ENCODE data around the gene FBXW12. TPM values are rescaled to one million over a fixed set of nuclear protein-coding genes. Genes with fewer than 3 reads are reported as not detected.

Gene FBXW12
- total RNA-seq, 1 experiment from 2014 or later = not detected

DNA sequence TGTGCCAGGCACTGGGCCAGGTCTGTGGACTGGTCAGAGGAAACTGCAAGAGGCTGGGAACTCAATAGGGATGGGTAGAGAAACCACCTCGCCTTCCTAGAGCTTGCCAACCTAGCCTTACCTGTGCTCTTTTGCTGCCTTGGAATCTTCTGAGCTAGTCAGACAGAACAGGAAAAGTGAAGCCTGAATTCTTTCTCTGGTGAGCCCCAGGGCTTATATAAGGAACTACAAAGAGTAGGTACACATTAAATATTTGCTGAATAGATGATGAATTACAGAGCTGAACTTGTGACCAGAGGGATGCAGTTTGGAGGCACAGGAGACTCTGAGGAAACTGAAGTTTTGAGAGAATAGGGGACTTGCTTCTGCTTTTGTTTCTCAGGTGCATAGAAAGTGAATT is 15.6 kb upstream of the FBXW12 start:
- Histone ChIP-seq H3K9me2 (ENCODE audit: insufficient read depth) (no peaks in the 10 kb centered on the region), H3K27me3 (ENCODE audit: insufficient read depth, low read length) (no peaks in the 10 kb centered on the region), H3K27ac (ENCODE audit: low read depth, low read length) (no peak overlapping the region), H3K79me2 (ENCODE audit: insufficient read depth, low read length) (no peaks in the 10 kb centered on the region), H2AFZ (ENCODE audit: low read depth, low read length, poor library complexity, severe bottlenecking) (no peak overlapping the region), H4K20me1 (ENCODE audit: insufficient read depth) (no peaks in the 10 kb centered on the region), H3K4me1 (ENCODE audit: control insufficient read depth in 1 of 2, insufficient read depth in 2 of 2, low read length in 2 of 2) (no peaks in the 10 kb centered on the region), H3K4me3 (replicated peaks in 1 of 2; ENCODE audit: low read depth in 1 of 2, low read length in 2 of 2) (no peak overlapping the region), H3K4me2 (ENCODE audit: low read length) (no peak overlapping the region), H3K9ac (ENCODE audit: low read length) (no peak overlapping the region), H3K9me3 (ENCODE audit: control insufficient read depth in 1 of 2, insufficient read depth in 1 of 2, low read depth in 1 of 2, low read length in 2 of 2) (0 out of 4 replicates have a peak, but pooled peaks cover under 1 to 4% of the 10 kb centered on the region in 2 experiments), H3K36me3 (ENCODE audit: control insufficient read depth in 1 of 2, insufficient read depth in 2 of 2, low read length in 2 of 2) (no peaks in the 10 kb centered on the region)
- POLR2A ChIA-PET = no interaction called here
- DNase-seq (ENCODE audit: low read depth, low spot score) = no peak
- no TSS peak for BruUV-seq (replicated peaks)
- intact Hi-C loops (cut with micrococcal nuclease) = no loop called here
- no peak for TF ChIP-seq ZFX (IDR thresholded peaks at IDR 0.05)
- RAD21 ChIA-PET (ENCODE audit: low non-redundant PET in 1 of 2, low total read pairs in 2 of 2, uncharacterized antibody in 2 of 2, unreplicated experiment in 2 of 2) = no interaction called here
- no peak for ATAC-seq
- CTCF ChIA-PET = no interaction called here

DNA sequence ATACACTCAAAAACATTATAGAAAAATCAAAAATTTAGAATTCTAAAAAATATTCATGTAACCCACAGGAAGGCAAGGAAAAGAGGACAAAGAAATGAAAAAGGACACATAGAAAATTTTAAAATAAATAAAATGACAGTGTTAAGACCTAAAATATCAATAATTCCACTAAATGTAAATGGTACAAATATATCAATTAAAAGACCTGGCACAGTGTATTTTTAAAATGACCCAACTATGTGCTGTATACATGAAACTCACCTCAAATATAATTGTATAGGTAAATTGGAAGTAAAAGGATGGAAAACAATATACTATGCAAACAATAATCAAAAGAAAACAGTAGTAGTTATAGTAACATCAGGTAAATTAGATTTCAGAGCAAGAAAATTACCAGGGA is 10.1 kb upstream of the FBXW12 start:
- H3K36me3 ChIP-seq (ENCODE audit: control insufficient read depth in 1 of 2, insufficient read depth in 2 of 2, low read length in 2 of 2) = no peaks in the 10 kb centered on the region
- no peak overlapping the region for H3K27ac ChIP-seq (ENCODE audit: low read depth, low read length)
- no peaks in the 10 kb centered on the region for H3K9me2 ChIP-seq (ENCODE audit: insufficient read depth)
- TF ChIP-seq, protein P1, sequence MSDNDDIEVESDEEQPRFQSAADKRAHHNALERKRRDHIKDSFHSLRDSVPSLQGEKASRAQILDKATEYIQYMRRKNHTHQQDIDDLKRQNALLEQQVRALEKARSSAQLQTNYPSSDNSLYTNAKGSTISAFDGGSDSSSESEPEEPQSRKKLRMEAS (IDR thresholded peaks at IDR 0.05) = no peak
- no peak for TF ChIP-seq EZH2phosphoT487 (IDR thresholded peaks at IDR 0.05; ENCODE audit: borderline replicate concordance)
- 0 out of 2 replicates have a peak, but pooled peaks have one; percentile 42 for TF ChIP-seq CBX3 (IDR thresholded peaks at IDR 0.05; ENCODE audit: low read depth)
- TF ChIP-seq TCF7L2 (IDR thresholded peaks at IDR 0.05; ENCODE audit: borderline replicate concordance, extremely low read depth, insufficient read depth, insufficient read length) = no peak
- no peak for TF ChIP-seq YY1 (IDR thresholded peaks at IDR 0.05; ENCODE audit: extremely low read depth, insufficient replicate concordance, low read depth, low read length)
- TF ChIP-seq ZNF274 (IDR thresholded peaks at IDR 0.05; ENCODE audit: low read depth, low read length) = no peak
- TF ChIP-seq FOSL1 (IDR thresholded peaks at IDR 0.05; ENCODE audit: low read depth) = no peak
- H3K4me2 ChIP-seq (ENCODE audit: low read length) = no peak overlapping the region
- H3K9ac ChIP-seq (ENCODE audit: low read length) = no peak overlapping the region
- ATAC-seq (no peak), DNase-seq (ENCODE audit: low read depth, low spot score) (no peak)
- ChIA-PET RAD21 (ENCODE audit: low non-redundant PET in 1 of 2, low total read pairs in 2 of 2, uncharacterized antibody in 2 of 2, unreplicated experiment in 2 of 2) (no interaction called here), CTCF (no interaction called here), POLR2A (no interaction called here)
- peaks cover 11 to 13% of the 10 kb centered on the region in 2 experiments; a peak in 3 of 4 replicates for H3K9me3 ChIP-seq (ENCODE audit: control insufficient read depth in 1 of 2, insufficient read depth in 1 of 2, low read depth in 1 of 2, low read length in 2 of 2)
- H2AFZ ChIP-seq (ENCODE audit: low read depth, low read length, poor library complexity, severe bottlenecking) = no peak overlapping the region
- no peaks in the 10 kb centered on the region for H3K79me2 ChIP-seq (ENCODE audit: insufficient read depth, low read length)
- no peaks in the 10 kb centered on the region for H3K27me3 ChIP-seq (ENCODE audit: insufficient read depth, low read length)
- no peak overlapping the region for H3K4me3 ChIP-seq (replicated peaks in 1 of 2; ENCODE audit: low read depth in 1 of 2, low read length in 2 of 2)
- intact Hi-C loops (cut with micrococcal nuclease) = loop anchor here (5.0 kb wide), 1 partner anchor 35 kb away; no protein-coding TSS in a partner anchor
- no peaks in the 10 kb centered on the region for H4K20me1 ChIP-seq (ENCODE audit: insufficient read depth)
- H3K4me1 ChIP-seq (ENCODE audit: control insufficient read depth in 1 of 2, insufficient read depth in 2 of 2, low read length in 2 of 2) = peaks cover 0 to under 1% of the 10 kb centered on the region in 2 experiments; a peak in 2 of 4 replicates
- no TSS peak for BruUV-seq (replicated peaks)

Data from HCT116 (cell line).